ENCODE data around the gene TXNDC5. TPM values are rescaled to one million over a fixed set of nuclear protein-coding genes. Genes with fewer than 3 reads are reported as not detected.

TXNDC5 gene
- total RNA-seq, 4 donors from 2014 or later, result 85.0 to 137 (median 110) TPM

GRCh38 chr6:7886132-7886531 is 24.5 kb downstream of the TXNDC5 start:
- Histone ChIP-seq H3K4me3 (no peak overlapping the region), H3K27ac (no peak overlapping the region), H3K9me3 (no peaks in the 10 kb centered on the region), H3K4me1 (no peaks in the 10 kb centered on the region), H3K27me3 (no peaks in the 10 kb centered on the region), H3K36me3 (peaks cover 3 to 98% (median 26%) of the 10 kb centered on the region in 3 donors)
- no peak for DNase-seq (ENCODE audit: low spot score in 2 of 2)
- WGBS, 2 donors, result 94 to 99% methylated on average over 3 of the region's 3 CpGs
- no peak for TF ChIP-seq EP300 (IDR thresholded peaks at IDR 0.05)
- TF ChIP-seq POLR2A (IDR thresholded peaks at IDR 0.05), result no peak
- TF ChIP-seq CTCF (IDR thresholded peaks at IDR 0.05), result no peak

- H3K4me3 ChIP-seq, result no peak overlapping the region
- H3K27ac ChIP-seq, result no peak overlapping the region
- TF ChIP-seq EP300 (IDR thresholded peaks at IDR 0.05) (no peak), CTCF (IDR thresholded peaks at IDR 0.05) (no peak), POLR2A (IDR thresholded peaks at IDR 0.05) (no peak)
- peaks cover 3 to 94% (median 13%) of the 10 kb centered on the region in 3 donors for H3K36me3 ChIP-seq
- H3K27me3 ChIP-seq, result no peaks in the 10 kb centered on the region
- 92 to 95% methylated on average over 8 of the region's 8 CpGs for WGBS, 2 donors
- H3K4me1 ChIP-seq, result no peaks in the 10 kb centered on the region
- H3K9me3 ChIP-seq, result no peaks in the 10 kb centered on the region
- DNase-seq (ENCODE audit: low spot score in 2 of 2), result no peak
Observed at GRCh38 chr6:7883381-7883780, 27.2 kb downstream of the TXNDC5 start.

GRCh38 chr6:7882505-7883257 is 27.9 kb downstream of the TXNDC5 start:
- DNase-seq (ENCODE audit: low spot score in 2 of 2), result no peak
- no peaks in the 10 kb centered on the region for H3K4me1 ChIP-seq
- H3K27me3 ChIP-seq, result no peaks in the 10 kb centered on the region
- H3K4me3 ChIP-seq, result no peak overlapping the region
- WGBS, 2 donors, result 90 to 92% methylated on average over 19 of the region's 19 CpGs
- peaks cover 3 to 89% (median 12%) of the 10 kb centered on the region in 3 donors for H3K36me3 ChIP-seq
- no peak for TF ChIP-seq EP300 (IDR thresholded peaks at IDR 0.05)
- TF ChIP-seq CTCF (IDR thresholded peaks at IDR 0.05), result no peak
- TF ChIP-seq POLR2A (IDR thresholded peaks at IDR 0.05), result no peak
- H3K9me3 ChIP-seq, result no peaks in the 10 kb centered on the region
- no peak overlapping the region for H3K27ac ChIP-seq

GRCh38 chr6:7881765-7882500 is 28.7 kb downstream of the TXNDC5 start:
- H3K4me3 ChIP-seq, result no peak overlapping the region
- TF ChIP-seq EP300 (IDR thresholded peaks at IDR 0.05), result no peak
- TF ChIP-seq POLR2A (IDR thresholded peaks at IDR 0.05), result no peak
- TF ChIP-seq CTCF (IDR thresholded peaks at IDR 0.05), result no peak
- no peaks in the 10 kb centered on the region for H3K27me3 ChIP-seq
- no peak for DNase-seq (ENCODE audit: low spot score in 2 of 2)
- no peaks in the 10 kb centered on the region for H3K4me1 ChIP-seq
- WGBS, 2 donors, result 86 to 91% methylated on average over 8 of the region's 8 CpGs
- H3K36me3 ChIP-seq, result peaks cover 3 to 82% (median 12%) of the 10 kb centered on the region in 3 donors
- no peak overlapping the region for H3K27ac ChIP-seq
- H3K9me3 ChIP-seq, result no peaks in the 10 kb centered on the region

GRCh38 chr6:7880718-7881107 is 29.9 kb downstream of the TXNDC5 start:
- no peaks in the 10 kb centered on the region for H3K9me3 ChIP-seq
- TF ChIP-seq POLR2A (IDR thresholded peaks at IDR 0.05) (no peak), CTCF (IDR thresholded peaks at IDR 0.05) (no peak), EP300 (IDR thresholded peaks at IDR 0.05) (no peak)
- H3K36me3 ChIP-seq, result peaks cover 3 to 69% (median 9%) of the 10 kb centered on the region in 3 donors
- no peaks in the 10 kb centered on the region for H3K27me3 ChIP-seq
- no peak overlapping the region for H3K27ac ChIP-seq
- no peak for DNase-seq (ENCODE audit: low spot score in 2 of 2)
- H3K4me1 ChIP-seq, result no peaks in the 10 kb centered on the region
- 89 to 91% methylated on average over 9 of the region's 9 CpGs for WGBS, 2 donors
- no peak overlapping the region for H3K4me3 ChIP-seq
